ENCODE data around the gene FOXO3.

FOXO3 gene

GRCh38 chr6:108699290-108700041 is 138.7 kb downstream of the FOXO3 start:
- H3K9ac ChIP-seq (ENCODE audit: low read depth, low read length), result no peak overlapping the region
- no peak overlapping the region for H3K4me2 ChIP-seq (ENCODE audit: low read length)
- H3K4me1 ChIP-seq (ENCODE audit: control insufficient read depth, insufficient read depth, low read length), result peaks cover 11% of the 10 kb centered on the region
- no peaks in the 10 kb centered on the region for H3K36me3 ChIP-seq (ENCODE audit: insufficient read depth, low read length)
- H3K9me3 ChIP-seq (replicated peaks; ENCODE audit: low read length), result peaks cover 5% of the 10 kb centered on the region
- no peaks in the 10 kb centered on the region for H3K27me3 ChIP-seq (ENCODE audit: control insufficient read depth, insufficient read depth, low read length)
- H3K4me3 ChIP-seq (ENCODE audit: low read length), result no peak overlapping the region

DNA sequence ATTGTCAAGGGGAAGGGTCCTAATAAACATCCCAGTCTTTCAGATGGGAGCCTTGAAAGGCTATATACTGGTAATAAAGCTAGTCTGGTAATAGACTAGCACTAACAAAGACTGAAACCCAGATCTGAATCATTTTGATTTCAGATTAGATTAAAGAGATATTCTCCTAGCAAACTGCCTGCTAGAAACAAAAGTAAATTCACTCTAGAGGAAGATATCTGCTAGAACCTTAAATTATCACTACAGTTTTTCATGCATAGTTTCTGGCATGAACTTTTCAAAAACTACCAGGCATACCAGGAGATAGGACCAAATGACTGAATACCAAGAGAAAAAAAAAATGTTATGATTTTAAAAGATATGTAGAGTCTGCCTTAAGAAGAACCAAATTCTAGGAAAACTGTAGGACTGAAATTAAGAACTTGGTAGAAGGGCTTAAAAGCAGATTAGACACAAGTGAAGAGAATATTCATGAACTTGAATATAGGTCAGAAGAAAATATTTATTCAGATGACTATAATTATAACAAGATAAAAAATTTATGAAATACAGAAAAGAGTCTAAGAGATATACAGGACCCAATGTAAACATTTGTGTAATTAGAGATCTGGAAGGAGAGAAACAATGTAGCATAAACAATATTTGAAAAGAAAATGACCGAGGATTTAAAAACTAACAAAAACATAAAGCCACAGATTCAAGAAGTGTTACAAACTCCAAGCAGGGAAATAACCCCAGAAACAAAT is 141.6 kb downstream of the FOXO3 start:
- Histone ChIP-seq H3K4me3 (ENCODE audit: low read length) (no peak overlapping the region), H3K9me3 (replicated peaks; ENCODE audit: low read length) (peaks cover 5% of the 10 kb centered on the region), H3K9ac (ENCODE audit: low read depth, low read length) (no peak overlapping the region)

GRCh38 chr6:108706649-108707048 is 145.9 kb downstream of the FOXO3 start:
- no peak overlapping the region for H3K4me2 ChIP-seq (ENCODE audit: low read length)
- no peaks in the 10 kb centered on the region for H3K27me3 ChIP-seq (ENCODE audit: control insufficient read depth, insufficient read depth, low read length)
- H3K4me1 ChIP-seq (ENCODE audit: control insufficient read depth, insufficient read depth, low read length), result no peaks in the 10 kb centered on the region
- no peak overlapping the region for H3K4me3 ChIP-seq (ENCODE audit: low read length)
- no peaks in the 10 kb centered on the region for H3K36me3 ChIP-seq (ENCODE audit: insufficient read depth, low read length)
- peaks cover 5% of the 10 kb centered on the region for H3K9me3 ChIP-seq (replicated peaks; ENCODE audit: low read length)
- H3K9ac ChIP-seq (ENCODE audit: low read depth, low read length), result no peak overlapping the region

More for the DNA sequence above, 141.6 kb downstream of the FOXO3 start:
- Histone ChIP-seq H3K4me2 (ENCODE audit: low read length) (no peak overlapping the region), H3K27me3 (ENCODE audit: control insufficient read depth, insufficient read depth, low read length) (no peaks in the 10 kb centered on the region), H3K4me1 (ENCODE audit: control insufficient read depth, insufficient read depth, low read length) (peaks cover 8% of the 10 kb centered on the region), H3K36me3 (ENCODE audit: insufficient read depth, low read length) (no peaks in the 10 kb centered on the region)

GRCh38 chr6:108707328-108707976 is 146.7 kb downstream of the FOXO3 start:
- no peak overlapping the region for H3K4me2 ChIP-seq (ENCODE audit: low read length)
- H3K27me3 ChIP-seq (ENCODE audit: control insufficient read depth, insufficient read depth, low read length), result no peaks in the 10 kb centered on the region
- H3K36me3 ChIP-seq (ENCODE audit: insufficient read depth, low read length), result no peaks in the 10 kb centered on the region
- H3K9ac ChIP-seq (ENCODE audit: low read depth, low read length), result no peak overlapping the region
- no peaks in the 10 kb centered on the region for H3K4me1 ChIP-seq (ENCODE audit: control insufficient read depth, insufficient read depth, low read length)
- H3K9me3 ChIP-seq (replicated peaks; ENCODE audit: low read length), result peaks cover 5% of the 10 kb centered on the region
- no peak overlapping the region for H3K4me3 ChIP-seq (ENCODE audit: low read length)

- peaks cover 16% of the 10 kb centered on the region for H3K4me1 ChIP-seq (ENCODE audit: control insufficient read depth, insufficient read depth, low read length)
- H3K4me3 ChIP-seq (ENCODE audit: low read length), result no peak overlapping the region
- H3K4me2 ChIP-seq (ENCODE audit: low read length), result no peak overlapping the region
- H3K36me3 ChIP-seq (ENCODE audit: insufficient read depth, low read length), result no peaks in the 10 kb centered on the region
- no peaks in the 10 kb centered on the region for H3K9me3 ChIP-seq (replicated peaks; ENCODE audit: low read length)
- H3K27me3 ChIP-seq (ENCODE audit: control insufficient read depth, insufficient read depth, low read length), result no peaks in the 10 kb centered on the region
- no peak overlapping the region for H3K9ac ChIP-seq (ENCODE audit: low read depth, low read length)
These were observed 149.3 kb downstream of the FOXO3 start for GRCh38 chr6:108710030-108710429.

- Histone ChIP-seq H3K4me1 (ENCODE audit: control insufficient read depth, insufficient read depth, low read length) (peaks cover 18% of the 10 kb centered on the region), H3K9ac (ENCODE audit: low read depth, low read length) (no peak overlapping the region), H3K4me2 (ENCODE audit: low read length) (no peak overlapping the region), H3K4me3 (ENCODE audit: low read length) (no peak overlapping the region), H3K36me3 (ENCODE audit: insufficient read depth, low read length) (no peaks in the 10 kb centered on the region), H3K27me3 (ENCODE audit: control insufficient read depth, insufficient read depth, low read length) (no peaks in the 10 kb centered on the region), H3K9me3 (replicated peaks; ENCODE audit: low read length) (no peaks in the 10 kb centered on the region)
These were observed 149.8 kb downstream of the FOXO3 start for GRCh38 chr6:108710551-108710950.

DNA sequence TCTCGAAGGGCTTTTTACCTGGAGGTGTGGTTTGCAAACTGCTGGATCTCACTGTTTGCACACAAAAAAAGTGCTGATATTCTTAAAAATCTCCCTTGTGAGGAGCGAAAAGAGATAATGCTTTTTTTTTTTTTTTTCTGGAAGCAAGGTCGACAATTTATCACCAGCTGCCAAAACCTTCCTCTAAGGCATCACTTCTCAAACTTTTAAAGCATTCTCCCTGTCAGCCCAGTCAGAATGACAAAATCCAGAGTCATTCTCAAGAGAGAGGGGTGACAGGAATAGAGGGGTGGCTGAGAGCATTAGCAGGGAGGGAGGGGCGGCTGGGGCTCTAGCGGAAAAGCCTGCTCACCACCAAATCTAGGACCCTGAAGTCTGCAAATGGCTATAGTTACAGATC is 150.4 kb downstream of the FOXO3 start:
- Histone ChIP-seq H3K27me3 (ENCODE audit: control insufficient read depth, insufficient read depth, low read length) (no peaks in the 10 kb centered on the region), H3K9me3 (replicated peaks; ENCODE audit: low read length) (no peaks in the 10 kb centered on the region), H3K4me3 (ENCODE audit: low read length) (no peak overlapping the region), H3K4me2 (ENCODE audit: low read length) (no peak overlapping the region), H3K9ac (ENCODE audit: low read depth, low read length) (no peak overlapping the region), H3K36me3 (ENCODE audit: insufficient read depth, low read length) (no peaks in the 10 kb centered on the region), H3K4me1 (ENCODE audit: control insufficient read depth, insufficient read depth, low read length) (peaks cover 20% of the 10 kb centered on the region)

GRCh38 chr6:108711826-108712225 is 151.1 kb downstream of the FOXO3 start:
- Histone ChIP-seq H3K9me3 (replicated peaks; ENCODE audit: low read length) (no peaks in the 10 kb centered on the region), H3K9ac (ENCODE audit: low read depth, low read length) (no peak overlapping the region), H3K36me3 (ENCODE audit: insufficient read depth, low read length) (no peaks in the 10 kb centered on the region), H3K4me3 (ENCODE audit: low read length) (no peak overlapping the region), H3K27me3 (ENCODE audit: control insufficient read depth, insufficient read depth, low read length) (no peaks in the 10 kb centered on the region), H3K4me2 (ENCODE audit: low read length) (no peak overlapping the region), H3K4me1 (ENCODE audit: control insufficient read depth, insufficient read depth, low read length) (peaks cover 20% of the 10 kb centered on the region)

DNA sequence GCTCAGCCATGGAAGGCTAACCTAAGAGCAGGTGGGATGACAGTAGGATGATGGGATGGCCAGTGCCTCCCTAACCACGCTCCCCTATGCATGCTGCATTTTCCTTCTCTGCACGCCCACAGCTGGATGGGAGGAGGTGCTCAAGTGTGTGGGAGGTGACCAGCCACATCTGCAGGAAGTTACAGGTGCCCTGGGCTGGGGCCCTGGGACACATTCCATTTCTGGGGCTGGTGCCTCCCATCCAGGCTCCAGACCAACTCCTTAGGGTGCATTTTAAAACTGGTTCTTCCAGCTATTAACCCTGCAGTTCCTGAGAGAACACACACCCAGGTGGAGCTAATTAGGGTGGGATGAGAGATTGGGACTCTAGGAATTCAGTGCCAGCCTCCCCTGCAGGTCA is 152.2 kb downstream of the FOXO3 start:
- Histone ChIP-seq H3K9me3 (replicated peaks; ENCODE audit: low read length) (no peaks in the 10 kb centered on the region), H3K4me3 (ENCODE audit: low read length) (no peak overlapping the region), H3K4me1 (ENCODE audit: control insufficient read depth, insufficient read depth, low read length) (peaks cover 20% of the 10 kb centered on the region), H3K4me2 (ENCODE audit: low read length) (no peak overlapping the region), H3K27me3 (ENCODE audit: control insufficient read depth, insufficient read depth, low read length) (no peaks in the 10 kb centered on the region), H3K9ac (ENCODE audit: low read depth, low read length) (no peak overlapping the region), H3K36me3 (ENCODE audit: insufficient read depth, low read length) (no peaks in the 10 kb centered on the region)

GRCh38 chr6:108714101-108714765 is 153.5 kb downstream of the FOXO3 start:
- no peaks in the 10 kb centered on the region for H3K9me3 ChIP-seq (replicated peaks; ENCODE audit: low read length)
- no peak overlapping the region for H3K4me3 ChIP-seq (ENCODE audit: low read length)
- no peaks in the 10 kb centered on the region for H3K36me3 ChIP-seq (ENCODE audit: insufficient read depth, low read length)
- no peaks in the 10 kb centered on the region for H3K27me3 ChIP-seq (ENCODE audit: control insufficient read depth, insufficient read depth, low read length)
- H3K9ac ChIP-seq (ENCODE audit: low read depth, low read length), result no peak overlapping the region
- H3K4me1 ChIP-seq (ENCODE audit: control insufficient read depth, insufficient read depth, low read length), result peaks cover 20% of the 10 kb centered on the region
- peak overlapping the region; percentile 32 for H3K4me2 ChIP-seq (ENCODE audit: low read length)

DNA sequence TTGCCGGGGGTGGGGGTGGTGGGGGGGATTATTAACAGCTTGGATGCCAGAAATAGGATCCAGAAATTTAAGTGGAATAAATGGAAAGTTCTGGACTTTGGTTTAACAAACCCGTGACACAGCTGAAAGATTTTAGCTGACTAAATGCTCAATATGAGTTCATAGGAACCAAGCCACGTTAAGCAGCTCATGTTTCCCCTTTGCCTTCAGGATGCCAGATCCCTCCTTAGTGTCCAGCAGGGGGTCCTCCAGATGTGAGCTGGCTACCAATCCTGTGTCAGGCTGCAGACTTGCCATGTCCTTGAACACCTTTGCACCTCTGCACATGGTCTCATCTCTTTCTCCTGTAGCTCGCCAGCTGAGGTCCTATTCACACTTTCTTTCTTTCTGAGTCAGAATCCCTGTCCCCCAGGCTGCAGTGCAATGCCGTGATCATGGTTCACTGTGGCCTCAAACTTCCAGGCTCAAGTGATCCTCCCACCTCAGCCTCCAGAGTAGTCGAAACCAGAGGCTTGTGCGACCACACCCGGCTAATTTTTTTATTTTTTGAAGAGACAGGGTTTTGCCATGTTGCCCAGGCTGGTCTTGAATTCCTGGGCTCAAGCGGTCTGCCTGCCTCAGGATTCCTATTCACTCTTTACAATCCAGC is 154.2 kb downstream of the FOXO3 start:
- peaks cover 20% of the 10 kb centered on the region for H3K4me1 ChIP-seq (ENCODE audit: control insufficient read depth, insufficient read depth, low read length)
- H3K4me3 ChIP-seq (ENCODE audit: low read length), result no peak overlapping the region
- no peaks in the 10 kb centered on the region for H3K9me3 ChIP-seq (replicated peaks; ENCODE audit: low read length)

More for the DNA sequence above, 154.2 kb downstream of the FOXO3 start:
- H3K27me3 ChIP-seq (ENCODE audit: control insufficient read depth, insufficient read depth, low read length), result no peaks in the 10 kb centered on the region
- no peak overlapping the region for H3K9ac ChIP-seq (ENCODE audit: low read depth, low read length)
- H3K4me2 ChIP-seq (ENCODE audit: low read length), result no peak overlapping the region
- H3K36me3 ChIP-seq (ENCODE audit: insufficient read depth, low read length), result no peaks in the 10 kb centered on the region

Measured in skeletal muscle satellite cell (primary cell).